SK-MEL-5 (cell line): Measurements from ENCODE around the gene STK26. TPM values are rescaled to one million over a fixed set of nuclear protein-coding genes. Genes with fewer than 3 reads are reported as not detected.
"Not testable (repeated sequence)": the region's sequence is repeated elsewhere in the genome, so short reads cannot be mapped to it uniquely, and the experiment has no call there.

Experiments used
- DNase-seq: peaks from one replicate; pipeline ENCODE4 v3.0.0-alpha.2; 2016; ENCODE audit warnings: low read depth, low spot score
- in situ Hi-C: cut with HindIII; loops from 2 replicates; pipeline ENCODE4 v1.10.0; 2016; ENCODE audit warnings: low sequenced_read_pairs, high pct_unique_total_duplicates, low pct_unique_long_range_greater_than_20kb
- total RNA-seq: library from RNA; depleted of rRNA; stranded (reverse); fragments of >200 nt; shearing (Covaris generic); gene quantifications from 2 replicates; pipeline ENCODE4 v1.2.3, GENCODE V29; 2014

STK26 gene
- total RNA-seq, 1 experiment from 2014 or later = 30.1 TPM

GRCh38 chrX:132030264-132030663 lies 7.2 kb downstream of the STK26 start:
- no peak for DNase-seq
- in situ Hi-C loops = no loop called here

GRCh38 chrX:132031867-132032266 lies 8.8 kb downstream of the STK26 start:
- in situ Hi-C loops = no loop called here
- DNase-seq = no peak

- no peak for DNase-seq
- in situ Hi-C loops = no loop called here
Measured at GRCh38 chrX:132033166-132033565, 10.1 kb downstream of the STK26 start.

GRCh38 chrX:132034648-132035047 lies 11.5 kb downstream of the STK26 start:
- DNase-seq = no peak
- in situ Hi-C loops = no loop called here

- DNase-seq = no peak
- in situ Hi-C loops = no loop called here
Measured at GRCh38 chrX:132037479-132037993, 14.4 kb downstream of the STK26 start.

GRCh38 chrX:132040066-132040465 lies 17.0 kb downstream of the STK26 start:
- no peak for DNase-seq
- in situ Hi-C loops = no loop called here

GRCh38 chrX:132041015-132041414 lies 17.9 kb downstream of the STK26 start:
- in situ Hi-C loops = no loop called here
- peak; percentile 13 for DNase-seq

GRCh38 chrX:132043977-132044376 lies 20.9 kb downstream of the STK26 start:
- DNase-seq = no peak
- in situ Hi-C loops = no loop called here

- in situ Hi-C loops = no loop called here
Measured at GRCh38 chrX:132044953-132045352, 21.9 kb downstream of the STK26 start.

GRCh38 chrX:132045456-132045855 lies 22.4 kb downstream of the STK26 start:
- DNase-seq = peak; percentile 3
- in situ Hi-C loops = no loop called here

More at GRCh38 chrX:132044953-132045352, 21.9 kb downstream of the STK26 start:
- DNase-seq = peak; percentile 62

- in situ Hi-C loops = no loop called here
- no peak for DNase-seq
Measured at GRCh38 chrX:132046533-132046932, 23.4 kb downstream of the STK26 start.

GRCh38 chrX:132051778-132052177 lies 28.7 kb downstream of the STK26 start:
- in situ Hi-C loops, DNase-seq: not testable (repeated sequence)

- DNase-seq = no peak
- in situ Hi-C loops = no loop called here
Measured at GRCh38 chrX:132058050-132058449, 34.9 kb downstream of the STK26 start.

- in situ Hi-C loops = no loop called here
- no peak for DNase-seq
Measured at GRCh38 chrX:132058975-132059374, 35.9 kb downstream of the STK26 start.

- DNase-seq = no peak
- in situ Hi-C loops = no loop called here
Measured at GRCh38 chrX:132059973-132060540, 37.0 kb downstream of the STK26 start.

GRCh38 chrX:132063334-132063733 lies 40.2 kb downstream of the STK26 start:
- DNase-seq = no peak
- in situ Hi-C loops = no loop called here

- DNase-seq = peak; percentile 53
- in situ Hi-C loops = no loop called here
Measured at GRCh38 chrX:132063862-132064261, 40.8 kb downstream of the STK26 start.

- no peak for DNase-seq
- in situ Hi-C loops = no loop called here
Measured at GRCh38 chrX:132068405-132068804, 45.3 kb downstream of the STK26 start.

GRCh38 chrX:132071254-132071653 lies 48.2 kb downstream of the STK26 start:
- peak; percentile 34 for DNase-seq
- in situ Hi-C loops = no loop called here

GRCh38 chrX:132077414-132077813 lies 54.3 kb downstream of the STK26 start:
- in situ Hi-C loops = no loop called here
- DNase-seq = no peak
